SU-DHL-6 (cell line): ENCODE results near the gene WDR45.

Experiments
- H2AFZ ChIP-seq: fragments of 200-600 bp; sonication (generic); 2 replicates; pipeline ENCODE4 v1.6.1; 2014; ENCODE audit warnings: low read depth, mild to moderate bottlenecking, moderate library complexity, mixed read lengths, antibody characterized with exemption, low read length; ENCODE audit not compliant: severe bottlenecking
- H3F3A ChIP-seq: fragments of 200-600 bp; shearing (Covaris generic); 2 replicates; pipeline ENCODE4 v1.6.0; 2016; ENCODE audit warnings: antibody characterized with exemption, mild to moderate bottlenecking; ENCODE audit not compliant: insufficient read depth
- H3K27ac ChIP-seq: fragments of 200-600 bp; sonication (generic); 2 replicates; pipeline ENCODE4 v1.5.1; 2016; ENCODE audit warnings: low read depth, mild to moderate bottlenecking, low read length, moderate library complexity, mixed read lengths
- H3K27me3 ChIP-seq: fragments of 200-600 bp; sonication (generic), shearing (Covaris generic); 2 replicates; pipeline ENCODE4 v1.6.0; 2014; ENCODE audit warnings: mild to moderate bottlenecking, low read length
- H3K36me3 ChIP-seq: fragments of 200-600 bp; sonication (generic); 2 replicates; pipeline ENCODE4 v1.6.1; 2014; ENCODE audit warnings: mild to moderate bottlenecking, low read length, mixed read lengths
- H3K4me2 ChIP-seq: fragments of 300-600, 200-600 bp; shearing (Covaris generic), sonication (generic); 2 replicates; pipeline ENCODE4 v1.6.0; 2014; ENCODE audit warnings: low read length, low read depth, mild to moderate bottlenecking; ENCODE audit not compliant: poor library complexity, severe bottlenecking
- H3K4me3 ChIP-seq: fragments of 200-600 bp; sonication (generic); 2 replicates; pipeline ENCODE4 v1.5.1; 2014; ENCODE audit warnings: antibody characterized with exemption, low read length, mild to moderate bottlenecking, mixed read lengths; ENCODE audit not compliant: insufficient read depth, poor library complexity, severe bottlenecking
- H3K79me2 ChIP-seq: fragments of 200-600 bp; sonication (generic); 2 replicates; pipeline ENCODE4 v1.6.1; 2014; ENCODE audit warnings: mild to moderate bottlenecking, low read length, moderate library complexity; ENCODE audit not compliant: insufficient read depth
- H3K9ac ChIP-seq: fragments of 200-600 bp; sonication (generic); 2 replicates; pipeline ENCODE4 v1.7.0; 2014; ENCODE audit warnings: mild to moderate bottlenecking, low read length
- H3K9me2 ChIP-seq: fragments of 200-600 bp; sonication (generic); replicated peaks from 2 replicates; pipeline ENCODE4 v1.6.1; 2014; ENCODE audit warnings: low read length; ENCODE audit not compliant: insufficient read depth
- H3K9me3 ChIP-seq: fragments of 200-600 bp; sonication (generic); 2 replicates; pipeline ENCODE4 v1.6.1; 2014; ENCODE audit warnings: low read length, mixed read lengths; ENCODE audit not compliant: insufficient read depth
- H4K20me1 ChIP-seq: fragments of 200-600 bp; sonication (generic); 2 replicates; pipeline ENCODE4 v1.6.1; 2014; ENCODE audit warnings: low read depth, mild to moderate bottlenecking, antibody characterized with exemption, low read length, moderate library complexity, mixed read lengths
- CTCF ChIP-seq: fragments of 200-600 bp; sonication (generic); IDR thresholded peaks from one replicate; pipeline ENCODE4 v1.5.1; 2017; ENCODE audit warnings: antibody characterized with exemption, mild to moderate bottlenecking, low read length, moderate library complexity; ENCODE audit not compliant: insufficient read depth, poor library complexity, severe bottlenecking
- EZH2phosphoT487 ChIP-seq: fragments of 200-600 bp; sonication (generic), shearing (Covaris generic); conservative IDR thresholded peaks from 2 replicates; pipeline ENCODE4 v1.6.1; 2018; ENCODE audit warnings: mild to moderate bottlenecking, antibody characterized with exemption, low read length, moderate library complexity, mixed read lengths

WDR45 gene

GRCh38 chrX:49120091-49120490 is 40.4 kb upstream of the WDR45 start:
- no peak overlapping the region for H3K9ac ChIP-seq
- no peaks in the 10 kb centered on the region for H4K20me1 ChIP-seq
- peaks cover 12% of the 10 kb centered on the region for H3K79me2 ChIP-seq
- no peak overlapping the region for H3K4me2 ChIP-seq
- no peaks in the 10 kb centered on the region for H3K9me3 ChIP-seq
- H3K9me2 ChIP-seq: no peaks in the 10 kb centered on the region
- no peak overlapping the region for H3K4me3 ChIP-seq
- TF ChIP-seq EZH2phosphoT487: no peak
- TF ChIP-seq CTCF: no peak
- no peaks in the 10 kb centered on the region for H3K27me3 ChIP-seq
- no peak overlapping the region for H3K27ac ChIP-seq
- H3F3A ChIP-seq: no peaks in the 10 kb centered on the region
- H3K36me3 ChIP-seq: no peaks in the 10 kb centered on the region
- no peak overlapping the region for H2AFZ ChIP-seq

- no peak for TF ChIP-seq CTCF
- no peak for TF ChIP-seq EZH2phosphoT487
- Histone ChIP-seq H3K79me2 (peaks cover 3% of the 10 kb centered on the region), H3K36me3 (no peaks in the 10 kb centered on the region), H3K4me3 (no peak overlapping the region), H3K27ac (no peak overlapping the region), H3K9me3 (no peaks in the 10 kb centered on the region), H3K9ac (no peak overlapping the region), H2AFZ (no peak overlapping the region), H3K4me2 (no peak overlapping the region), H3K9me2 (no peaks in the 10 kb centered on the region), H3F3A (no peaks in the 10 kb centered on the region), H4K20me1 (no peaks in the 10 kb centered on the region), H3K27me3 (no peaks in the 10 kb centered on the region)
Measured at GRCh38 chrX:49117581-49117980, 37.9 kb upstream of the WDR45 start.

GRCh38 chrX:49116716-49117115 is 37.0 kb upstream of the WDR45 start:
- no peaks in the 10 kb centered on the region for H4K20me1 ChIP-seq
- H3K27me3 ChIP-seq: no peaks in the 10 kb centered on the region
- no peak overlapping the region for H3K27ac ChIP-seq
- H3K4me2 ChIP-seq: no peak overlapping the region
- no peaks in the 10 kb centered on the region for H3K36me3 ChIP-seq
- no peak overlapping the region for H3K4me3 ChIP-seq
- H3K9me2 ChIP-seq: no peaks in the 10 kb centered on the region
- no peak overlapping the region for H3K9ac ChIP-seq
- no peaks in the 10 kb centered on the region for H3F3A ChIP-seq
- H3K79me2 ChIP-seq: no peaks in the 10 kb centered on the region; the same call in 1 of the 2 replicates
- no peak for TF ChIP-seq EZH2phosphoT487
- no peak for TF ChIP-seq CTCF
- no peak overlapping the region for H2AFZ ChIP-seq
- H3K9me3 ChIP-seq: no peaks in the 10 kb centered on the region

- no peaks in the 10 kb centered on the region for H3K9me2 ChIP-seq
- no peaks in the 10 kb centered on the region for H3K27me3 ChIP-seq
- H4K20me1 ChIP-seq: no peaks in the 10 kb centered on the region
- H3K27ac ChIP-seq: no peak overlapping the region
- no peaks in the 10 kb centered on the region for H3F3A ChIP-seq
- no peaks in the 10 kb centered on the region for H3K9me3 ChIP-seq
- no peak for TF ChIP-seq CTCF
- TF ChIP-seq EZH2phosphoT487: no peak
- H2AFZ ChIP-seq: no peak overlapping the region
- H3K36me3 ChIP-seq: no peaks in the 10 kb centered on the region
- no peak overlapping the region for H3K4me2 ChIP-seq
- H3K79me2 ChIP-seq: no peaks in the 10 kb centered on the region
- H3K9ac ChIP-seq: no peak overlapping the region
- H3K4me3 ChIP-seq: no peak overlapping the region
Measured at GRCh38 chrX:49116076-49116475, 36.4 kb upstream of the WDR45 start.
